Endothelial cell of umbilical vein (primary cell): ENCODE data around the gene EPHA4.

Source experiments
- EZH2 ChIP-seq: IDR thresholded peaks from 2 replicates; pipeline ENCODE4 v1.6.1; 2012; ENCODE audit warnings: borderline replicate concordance, low read depth, mild to moderate bottlenecking, moderate library complexity, low read length, inconsistent platforms; ENCODE audit not compliant: severe bottlenecking
- FOS ChIP-seq: IDR thresholded peaks from 2 replicates; pipeline ENCODE4 v1.6.1; 2011; ENCODE audit warnings: mild to moderate bottlenecking, low read length, moderate library complexity, borderline replicate concordance; ENCODE audit not compliant: insufficient read depth
- GATA2 ChIP-seq: IDR thresholded peaks from 2 replicates; pipeline ENCODE4 v1.7.0; 2011; ENCODE audit warnings: low read depth, mild to moderate bottlenecking, moderate library complexity, mixed read lengths, low read length; ENCODE audit not compliant: insufficient read length, insufficient read depth
- JUN ChIP-seq: IDR thresholded peaks from 2 replicates; pipeline ENCODE4 v1.6.1; 2011; ENCODE audit warnings: borderline replicate concordance, low read depth; ENCODE audit not compliant: insufficient read length, insufficient read depth
- MAX ChIP-seq: IDR thresholded peaks from 2 replicates; pipeline ENCODE4 v1.6.1; 2011; ENCODE audit not compliant: insufficient read depth, insufficient read length
- MYC ChIP-seq: IDR thresholded peaks from one replicate; pipeline ENCODE4 v1.6.1; 2011; ENCODE audit warnings: mild to moderate bottlenecking, low read depth, low read length
- POLR2A ChIP-seq: IDR thresholded peaks from 2 replicates; pipeline ENCODE4 v1.6.1; 2012; ENCODE audit warnings: low read depth, mild to moderate bottlenecking, control low read depth, low read length
- POLR2AphosphoS5 ChIP-seq: IDR thresholded peaks from 2 replicates; pipeline ENCODE4 v1.6.1; 2012; ENCODE audit warnings: low read depth, mild to moderate bottlenecking, control low read depth, low read length, moderate library complexity; ENCODE audit not compliant: insufficient read depth
- TF ChIP-seq, protein P1 (sequence below), 2 donors: IDR thresholded peaks; 1 replicate in 1 of 2; 2 replicates in 1 of 2; pipeline ENCODE4 v1.5.1; 2011; ENCODE audit warnings: low read length in 2 of 2, mild to moderate bottlenecking in 2 of 2, moderate library complexity in 2 of 2, control low read depth in 1 of 2, inconsistent platforms in 1 of 2, low read depth in 1 of 2; ENCODE audit not compliant: insufficient read depth in 1 of 2; ENCODE audit errors: extremely low read depth in 1 of 2

DNA sequence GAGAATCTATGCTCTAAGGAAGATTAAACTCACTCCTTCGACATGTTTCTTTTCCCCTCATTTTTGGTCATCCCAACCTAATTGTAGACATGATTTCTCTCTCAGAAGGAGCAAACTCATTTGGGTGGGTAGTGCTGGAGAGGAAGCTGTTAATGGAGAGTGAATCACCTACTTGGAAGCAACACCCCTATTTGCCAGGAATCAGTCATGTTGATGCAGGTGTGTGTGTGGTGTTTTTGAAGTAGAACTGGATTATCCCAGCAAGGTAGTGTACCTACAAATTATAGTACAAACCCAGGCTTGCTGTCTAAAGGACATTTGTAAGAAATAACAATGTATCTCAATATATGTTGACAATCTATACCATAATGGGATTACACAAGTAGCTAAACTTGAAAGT, 186.4 kb downstream of the EPHA4 start:
- TF ChIP-seq POLR2AphosphoS5 (no peak), FOS (no peak), MAX (no peak), JUN (no peak), EZH2 (no peak), GATA2 (no peak), POLR2A (no peak), MYC (no peak)
- TF ChIP-seq, protein P1, sequence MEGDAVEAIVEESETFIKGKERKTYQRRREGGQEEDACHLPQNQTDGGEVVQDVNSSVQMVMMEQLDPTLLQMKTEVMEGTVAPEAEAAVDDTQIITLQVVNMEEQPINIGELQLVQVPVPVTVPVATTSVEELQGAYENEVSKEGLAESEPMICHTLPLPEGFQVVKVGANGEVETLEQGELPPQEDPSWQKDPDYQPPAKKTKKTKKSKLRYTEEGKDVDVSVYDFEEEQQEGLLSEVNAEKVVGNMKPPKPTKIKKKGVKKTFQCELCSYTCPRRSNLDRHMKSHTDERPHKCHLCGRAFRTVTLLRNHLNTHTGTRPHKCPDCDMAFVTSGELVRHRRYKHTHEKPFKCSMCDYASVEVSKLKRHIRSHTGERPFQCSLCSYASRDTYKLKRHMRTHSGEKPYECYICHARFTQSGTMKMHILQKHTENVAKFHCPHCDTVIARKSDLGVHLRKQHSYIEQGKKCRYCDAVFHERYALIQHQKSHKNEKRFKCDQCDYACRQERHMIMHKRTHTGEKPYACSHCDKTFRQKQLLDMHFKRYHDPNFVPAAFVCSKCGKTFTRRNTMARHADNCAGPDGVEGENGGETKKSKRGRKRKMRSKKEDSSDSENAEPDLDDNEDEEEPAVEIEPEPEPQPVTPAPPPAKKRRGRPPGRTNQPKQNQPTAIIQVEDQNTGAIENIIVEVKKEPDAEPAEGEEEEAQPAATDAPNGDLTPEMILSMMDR (IDR thresholded peaks at IDR 0.05; ENCODE audit: extremely low read depth in 1 of 2, insufficient read depth in 1 of 2, low read depth in 1 of 2, low read length in 2 of 2): no peak
